ENCODE measurements around the gene ERBB3.

GRCh38 chr12:56103823-56104108 lies 23.8 kb downstream of the ERBB3 start:
- TF ChIP-seq FOSL2 (IDR thresholded peaks at IDR 0.05; ENCODE audit: borderline replicate concordance, low read depth) = no peak
- no peak for TF ChIP-seq POLR2AphosphoS5 (IDR thresholded peaks at IDR 0.05; ENCODE audit: low read depth, low read length)
- no peak for TF ChIP-seq CTCF (IDR thresholded peaks at IDR 0.05)
- TF ChIP-seq USF1 (IDR thresholded peaks at IDR 0.05; ENCODE audit: borderline replicate concordance, low read depth) = no peak
- no peak for TF ChIP-seq MXI1 (IDR thresholded peaks at IDR 0.05; ENCODE audit: low read depth, low read length)
- TF ChIP-seq MEF2A (IDR thresholded peaks at IDR 0.05; ENCODE audit: borderline replicate concordance, low read depth) = no peak
- TF ChIP-seq YY1 (IDR thresholded peaks at IDR 0.05; ENCODE audit: low read depth) = no peak
- TF ChIP-seq, protein P1, sequence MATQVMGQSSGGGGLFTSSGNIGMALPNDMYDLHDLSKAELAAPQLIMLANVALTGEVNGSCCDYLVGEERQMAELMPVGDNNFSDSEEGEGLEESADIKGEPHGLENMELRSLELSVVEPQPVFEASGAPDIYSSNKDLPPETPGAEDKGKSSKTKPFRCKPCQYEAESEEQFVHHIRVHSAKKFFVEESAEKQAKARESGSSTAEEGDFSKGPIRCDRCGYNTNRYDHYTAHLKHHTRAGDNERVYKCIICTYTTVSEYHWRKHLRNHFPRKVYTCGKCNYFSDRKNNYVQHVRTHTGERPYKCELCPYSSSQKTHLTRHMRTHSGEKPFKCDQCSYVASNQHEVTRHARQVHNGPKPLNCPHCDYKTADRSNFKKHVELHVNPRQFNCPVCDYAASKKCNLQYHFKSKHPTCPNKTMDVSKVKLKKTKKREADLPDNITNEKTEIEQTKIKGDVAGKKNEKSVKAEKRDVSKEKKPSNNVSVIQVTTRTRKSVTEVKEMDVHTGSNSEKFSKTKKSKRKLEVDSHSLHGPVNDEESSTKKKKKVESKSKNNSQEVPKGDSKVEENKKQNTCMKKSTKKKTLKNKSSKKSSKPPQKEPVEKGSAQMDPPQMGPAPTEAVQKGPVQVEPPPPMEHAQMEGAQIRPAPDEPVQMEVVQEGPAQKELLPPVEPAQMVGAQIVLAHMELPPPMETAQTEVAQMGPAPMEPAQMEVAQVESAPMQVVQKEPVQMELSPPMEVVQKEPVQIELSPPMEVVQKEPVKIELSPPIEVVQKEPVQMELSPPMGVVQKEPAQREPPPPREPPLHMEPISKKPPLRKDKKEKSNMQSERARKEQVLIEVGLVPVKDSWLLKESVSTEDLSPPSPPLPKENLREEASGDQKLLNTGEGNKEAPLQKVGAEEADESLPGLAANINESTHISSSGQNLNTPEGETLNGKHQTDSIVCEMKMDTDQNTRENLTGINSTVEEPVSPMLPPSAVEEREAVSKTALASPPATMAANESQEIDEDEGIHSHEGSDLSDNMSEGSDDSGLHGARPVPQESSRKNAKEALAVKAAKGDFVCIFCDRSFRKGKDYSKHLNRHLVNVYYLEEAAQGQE (IDR thresholded peaks at IDR 0.05; ENCODE audit: low read depth, low read length) = no peak
- no peak for TF ChIP-seq EP300 (IDR thresholded peaks at IDR 0.05; ENCODE audit: borderline replicate concordance in 1 of 2, low read depth in 1 of 2, low read length in 1 of 2)
- TF ChIP-seq TAF1 (IDR thresholded peaks at IDR 0.05; ENCODE audit: borderline replicate concordance, low read depth, low read length) = no peak
- no peak for TF ChIP-seq SMC3 (IDR thresholded peaks at IDR 0.05; ENCODE audit: low read depth, low read length)

Data from SK-N-SH (cell line).